Stomach (tissue), 9 donors: ENCODE data around the gene RGS10. TPM values are rescaled to one million over a fixed set of nuclear protein-coding genes. Genes with fewer than 3 reads are reported as not detected.
"Not testable (repeated sequence)": the region's sequence is repeated elsewhere in the genome, so short reads cannot be mapped to it uniquely, and the experiment has no call there.

Experiments used
- DNase-seq, 2 donors: peaks; one replicate each; pipeline versions ENCODE4 v3.0.0 to v3.0.0-alpha.2; 2013 to 2019
- H3K27ac ChIP-seq, 5 donors: fragments of 200-600 bp in 4 of 5; sonication (generic) in 4 of 5; one replicate each; pipeline ENCODE4 v1.5.1; 2013 to 2019; ENCODE audit warnings: mild to moderate bottlenecking in 1 of 5, moderate library complexity in 1 of 5
- H3K27me3 ChIP-seq, 3 donors: fragments of 200-600 bp; sonication (generic); one replicate each; pipeline ENCODE4 v1.5.1; 2017 to 2019; ENCODE audit warnings: mixed run types in 1 of 3
- H3K36me3 ChIP-seq, 4 donors: fragments of 200-600 bp; sonication (generic); 1 replicate in 3 of 4; 2 replicates in 1 of 4; pipeline ENCODE4 v1.5.1; 2016 to 2019
- H3K4me1 ChIP-seq, 4 donors: fragments of 200-600 bp; sonication (generic); one replicate each; pipeline ENCODE4 v1.5.1; 2016 to 2019
- H3K4me3 ChIP-seq, 4 donors: fragments of 200-600 bp; sonication (generic) in 3 of 4; one replicate each; pipeline ENCODE4 v1.5.1; 2016 to 2019; ENCODE audit warnings: mild to moderate bottlenecking in 1 of 4
- H3K9me3 ChIP-seq, 4 donors: fragments of 200-600 bp; sonication (generic); one replicate each; pipeline ENCODE4 v1.5.1; 2016 to 2019
- EP300 ChIP-seq: sonication (generic); formaldehyde crosslinking; IDR thresholded peaks from one replicate; pipeline ENCODE4 v1.6.1; 2017; ENCODE audit warnings: antibody characterized with exemption
- POLR2A ChIP-seq, 4 donors: fragments of 450-650 bp; IDR thresholded peaks; one replicate each; pipeline ENCODE4 v1.6.1; 2016; ENCODE audit warnings: antibody characterized with exemption in 4 of 4, control low read depth in 2 of 4, mild to moderate bottlenecking in 1 of 4, moderate library complexity in 1 of 4
- POLR2AphosphoS5 ChIP-seq, 3 donors: sonication (generic); formaldehyde crosslinking; IDR thresholded peaks; one replicate each; pipeline ENCODE4 v1.6.1; 2016; ENCODE audit warnings: antibody characterized with exemption in 3 of 3
- WGBS, 5 donors: extraction: QIAGEN DNeasy Blood & Tissue Kit in 3 of 5; methylation state at CpG; one replicate each; pipeline versions ENCODE4 v1.1.5 to v1.1.7; 2013 to 2018; 5-methylcytosine and 5-hydroxymethylcytosine counted together
- intact Hi-C: fragments of 100-400 bp; cut with DNase I; formaldehyde crosslinking; loops from one replicate; pipeline ENCODE4 v1.15.1; 2023; ENCODE audit warnings: low total_unique reads
- polyA plus RNA-seq, 3 donors: library from polyadenylated mRNA; stranded (reverse); fragments of 200-250 nt; gene quantifications; one replicate each; pipeline ENCODE4 v1.2.3, GENCODE V29; 2013
- total RNA-seq, 5 donors: library from RNA; depleted of rRNA; stranded (reverse); fragments of >200 nt; gene quantifications; one replicate each; pipeline versions ENCODE4 v1.1.0 to v1.2.3, GENCODE V29; 2014 to 2016
- TF ChIP-seq, protein P1 (sequence below), 7 experiments: fragments of 450-650 bp in 4 of 7; fragments of 200-600 bp in 3 of 7; sonication (generic) in 3 of 7; IDR thresholded peaks; one replicate each; pipeline ENCODE4 v1.5.1; 2016 to 2019; ENCODE audit warnings: antibody characterized with exemption in 7 of 7, control low read depth in 2 of 7, mild to moderate bottlenecking in 1 of 7
- donor health status: healthy with polysubstance abuse.
- donor health status: Bipolar disorder and iron deficiency.
- donor health status: healthy.

Gene RGS10
- total and polyA plus RNA-seq, 8 donors, result 12.3 to 177 (median 47.7) TPM; not detected in 1

DNA sequence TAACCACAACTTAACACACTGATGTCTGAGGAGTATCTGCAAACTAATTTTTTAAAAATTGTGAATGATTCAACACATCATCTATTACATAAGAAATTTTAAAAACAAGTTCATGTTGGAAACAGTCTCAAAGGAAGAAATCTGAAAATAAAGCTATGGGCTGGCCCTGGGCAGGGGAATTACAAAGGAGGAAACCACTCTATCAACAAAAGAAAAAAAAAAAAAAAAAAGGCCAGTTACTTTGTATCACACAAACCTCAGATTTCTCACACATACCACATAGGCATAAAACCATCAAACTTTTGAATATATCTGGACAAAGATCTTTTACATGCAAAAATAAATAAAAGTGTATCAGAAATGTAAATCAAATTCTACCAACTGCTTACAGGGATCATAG is 33.5 kb upstream of the RGS10 start:
- intact Hi-C loops, result no loop called here
- Histone ChIP-seq H3K27me3 (no peaks in the 10 kb centered on the region), H3K9me3 (no peaks in the 10 kb centered on the region), H3K4me3 (no peak overlapping the region), H3K4me1 (peaks cover 0 to 9% (median 0%) of the 10 kb centered on the region in 4 donors), H3K36me3 (peaks cover 36 to 92% (median 85%) of the 10 kb centered on the region in 4 donors), H3K27ac (no peak overlapping the region)
- no peak for DNase-seq
- no peak for TF ChIP-seq EP300

DNA sequence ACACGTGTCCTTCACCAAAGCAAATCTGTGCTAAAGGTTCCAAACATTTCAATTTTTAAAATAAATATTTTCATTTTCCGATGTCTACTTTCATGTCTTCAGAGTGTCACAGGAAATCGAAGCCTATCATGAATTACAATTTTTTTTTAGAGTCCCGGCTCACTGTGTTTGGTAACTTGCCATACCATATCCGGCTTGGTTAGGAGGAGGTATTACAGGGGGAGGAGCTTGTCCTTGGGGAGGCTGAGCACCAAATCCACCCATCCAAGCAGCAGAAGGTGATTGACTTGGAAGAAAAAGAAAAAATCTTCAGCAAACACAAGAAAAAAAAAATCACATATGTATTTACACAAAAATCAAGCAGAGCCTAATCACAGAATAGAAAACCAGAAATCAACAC is 33.0 kb upstream of the RGS10 start:
- H3K9me3 ChIP-seq, result no peaks in the 10 kb centered on the region
- no peak overlapping the region for H3K27ac ChIP-seq
- H3K4me1 ChIP-seq, result peaks cover 0 to 9% (median 0%) of the 10 kb centered on the region in 4 donors
- intact Hi-C loops, result no loop called here
- no peak for DNase-seq
- no peaks in the 10 kb centered on the region for H3K27me3 ChIP-seq
- peaks cover 36 to 89% (median 83%) of the 10 kb centered on the region in 4 donors for H3K36me3 ChIP-seq
- no peak overlapping the region for H3K4me3 ChIP-seq
- 26 to 49% (median 30%) methylated on average over 5 of the region's 5 CpGs for WGBS, 5 donors
- TF ChIP-seq EP300 (no peak), POLR2A (IDR thresholded peaks at IDR 0.05) (no peak), POLR2AphosphoS5 (IDR thresholded peaks at IDR 0.05) (no peak)
- TF ChIP-seq, protein P1, sequence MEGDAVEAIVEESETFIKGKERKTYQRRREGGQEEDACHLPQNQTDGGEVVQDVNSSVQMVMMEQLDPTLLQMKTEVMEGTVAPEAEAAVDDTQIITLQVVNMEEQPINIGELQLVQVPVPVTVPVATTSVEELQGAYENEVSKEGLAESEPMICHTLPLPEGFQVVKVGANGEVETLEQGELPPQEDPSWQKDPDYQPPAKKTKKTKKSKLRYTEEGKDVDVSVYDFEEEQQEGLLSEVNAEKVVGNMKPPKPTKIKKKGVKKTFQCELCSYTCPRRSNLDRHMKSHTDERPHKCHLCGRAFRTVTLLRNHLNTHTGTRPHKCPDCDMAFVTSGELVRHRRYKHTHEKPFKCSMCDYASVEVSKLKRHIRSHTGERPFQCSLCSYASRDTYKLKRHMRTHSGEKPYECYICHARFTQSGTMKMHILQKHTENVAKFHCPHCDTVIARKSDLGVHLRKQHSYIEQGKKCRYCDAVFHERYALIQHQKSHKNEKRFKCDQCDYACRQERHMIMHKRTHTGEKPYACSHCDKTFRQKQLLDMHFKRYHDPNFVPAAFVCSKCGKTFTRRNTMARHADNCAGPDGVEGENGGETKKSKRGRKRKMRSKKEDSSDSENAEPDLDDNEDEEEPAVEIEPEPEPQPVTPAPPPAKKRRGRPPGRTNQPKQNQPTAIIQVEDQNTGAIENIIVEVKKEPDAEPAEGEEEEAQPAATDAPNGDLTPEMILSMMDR (IDR thresholded peaks at IDR 0.05), result no peak

DNA sequence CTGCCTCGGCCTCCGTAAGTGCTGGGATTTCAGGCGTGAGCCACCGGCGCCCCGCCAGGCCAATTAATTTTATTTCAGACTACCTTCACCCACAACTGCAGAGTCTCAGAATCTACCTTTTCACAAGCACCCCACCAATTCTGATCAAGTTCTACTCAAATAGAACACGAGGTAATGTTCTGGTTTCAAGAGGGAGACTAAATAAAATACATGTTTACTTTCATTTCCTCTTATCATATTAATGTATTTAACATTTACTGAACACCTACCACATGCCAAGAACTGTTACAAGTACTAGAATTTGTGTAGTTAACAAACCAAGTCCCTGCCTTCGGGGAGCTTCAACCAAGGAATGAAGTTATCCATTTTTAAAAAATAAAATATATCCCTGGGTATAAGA is 25.5 kb upstream of the RGS10 start:
- no peaks in the 10 kb centered on the region for H3K9me3 ChIP-seq
- H3K4me3 ChIP-seq, result no peak overlapping the region
- intact Hi-C loops, result no loop called here
- 74 to 80% (median 75%) methylated on average over 8 of the region's 8 CpGs for WGBS, 5 donors
- H3K36me3 ChIP-seq, result peaks cover 6 to 15% (median 13%) of the 10 kb centered on the region in 4 donors
- no peak overlapping the region for H3K27ac ChIP-seq
- no peak for DNase-seq
- TF ChIP-seq, protein P1 (IDR thresholded peaks at IDR 0.05), result no peak
- no peak for TF ChIP-seq POLR2AphosphoS5 (IDR thresholded peaks at IDR 0.05)
- no peak for TF ChIP-seq EP300
- TF ChIP-seq POLR2A (IDR thresholded peaks at IDR 0.05), result no peak
- H3K4me1 ChIP-seq, result peaks cover 0 to 24% (median 10%) of the 10 kb centered on the region in 4 donors
- no peaks in the 10 kb centered on the region for H3K27me3 ChIP-seq

DNA sequence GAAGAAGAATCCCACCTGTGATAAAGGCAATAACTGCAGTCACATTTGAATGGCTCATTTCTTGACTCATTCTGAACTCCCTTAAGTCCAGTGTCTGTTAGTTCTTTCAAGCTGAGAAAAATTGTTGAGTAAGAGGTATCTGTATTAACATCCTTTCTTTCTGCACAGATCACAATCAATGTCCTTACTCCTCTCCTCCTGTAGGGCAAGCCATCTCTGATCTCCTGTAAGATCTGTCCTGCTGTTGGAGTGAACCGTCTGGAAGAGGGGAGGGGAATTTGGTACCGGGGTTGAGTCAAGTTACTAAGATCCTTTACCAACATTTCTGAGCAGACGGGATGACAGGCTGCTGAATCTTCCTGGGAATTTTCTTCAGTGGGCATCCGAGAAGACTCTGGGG is 19.6 kb upstream of the RGS10 start:
- no peaks in the 10 kb centered on the region for H3K9me3 ChIP-seq
- no peak for DNase-seq
- H3K4me3 ChIP-seq, result no peak overlapping the region
- intact Hi-C loops, result no loop called here
- no peak overlapping the region for H3K27ac ChIP-seq
- 85 to 97% (median 93%) methylated on average over 4 of the region's 4 CpGs for WGBS, 5 donors
- no peaks in the 10 kb centered on the region for H3K36me3 ChIP-seq
- TF ChIP-seq EP300 (no peak), POLR2AphosphoS5 (IDR thresholded peaks at IDR 0.05) (no peak), POLR2A (IDR thresholded peaks at IDR 0.05) (no peak)
- TF ChIP-seq, protein P1 (IDR thresholded peaks at IDR 0.05), result no peak
- H3K27me3 ChIP-seq, result no peaks in the 10 kb centered on the region
- no peaks in the 10 kb centered on the region for H3K4me1 ChIP-seq

DNA sequence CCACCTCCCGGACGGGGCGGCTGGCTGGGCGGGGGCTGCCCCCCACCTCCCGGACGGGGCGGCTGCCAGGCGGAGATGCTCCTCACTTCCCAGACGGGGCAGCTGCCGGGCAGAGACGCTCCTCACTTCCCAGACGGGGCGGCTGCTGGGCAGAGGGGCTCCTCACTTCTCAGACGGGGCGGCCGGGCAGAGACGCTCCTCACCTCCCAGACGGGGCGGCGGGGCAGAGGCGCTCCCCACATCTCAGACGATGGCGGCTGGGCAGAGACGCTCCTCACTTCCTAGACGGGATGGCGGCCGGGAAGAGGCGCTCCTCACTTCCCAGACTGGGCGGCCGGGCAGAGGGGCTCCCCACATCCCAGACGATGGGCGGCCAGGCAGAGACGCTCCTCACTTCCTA is 17.0 kb upstream of the RGS10 start:
- H3K27ac ChIP-seq, H3K4me3 ChIP-seq, intact Hi-C loops, H3K4me1 ChIP-seq, H3K36me3 ChIP-seq, H3K27me3 ChIP-seq, H3K9me3 ChIP-seq, DNase-seq: not testable (repeated sequence)
- 91 to 98% (median 95%) methylated on average over 24 to 33 of the region's 33 CpGs; no CpG with 5 or more reads in 1 of the 5 donors for WGBS, 5 donors

DNA sequence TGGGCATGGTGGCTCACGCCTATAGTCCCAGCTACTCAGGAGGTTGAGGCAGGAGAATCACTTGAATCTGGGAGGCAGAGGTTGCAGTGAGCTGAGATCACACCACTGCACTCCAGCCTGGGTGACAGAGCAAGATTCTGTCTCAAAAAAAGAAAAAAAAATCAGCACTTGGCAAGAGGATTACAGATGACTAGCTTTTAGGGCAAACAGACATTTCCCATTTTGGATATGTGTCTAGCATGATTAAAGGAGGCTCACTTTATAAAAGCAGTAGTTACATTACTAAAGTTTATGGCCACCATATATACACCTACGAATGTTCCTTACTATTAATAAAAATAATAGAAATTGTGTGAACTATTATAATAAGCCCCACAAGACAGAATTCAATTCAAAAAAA is 13.6 kb upstream of the RGS10 start:
- DNase-seq, H3K27me3 ChIP-seq, H3K9me3 ChIP-seq, intact Hi-C loops, H3K36me3 ChIP-seq, H3K27ac ChIP-seq, H3K4me1 ChIP-seq, H3K4me3 ChIP-seq: not testable (repeated sequence)
- 92 to 96% (median 93%) methylated on average over 2 of the region's 2 CpGs for WGBS, 5 donors
